GM21825 (cell line): ENCODE results near the gene KLF15.
A peak's percentile ranks its signal among the peaks of the same experiment; 100 is the strongest.

Experiments
- ATAC-seq: cut with Tn5 transposase; IDR thresholded peaks from one replicate; pipeline ENCODE4 v1.9.1; 2021; ENCODE audit warnings: mild to moderate bottlenecking, moderate library complexity; ENCODE audit not compliant: unreplicated experiment

Gene KLF15

DNA sequence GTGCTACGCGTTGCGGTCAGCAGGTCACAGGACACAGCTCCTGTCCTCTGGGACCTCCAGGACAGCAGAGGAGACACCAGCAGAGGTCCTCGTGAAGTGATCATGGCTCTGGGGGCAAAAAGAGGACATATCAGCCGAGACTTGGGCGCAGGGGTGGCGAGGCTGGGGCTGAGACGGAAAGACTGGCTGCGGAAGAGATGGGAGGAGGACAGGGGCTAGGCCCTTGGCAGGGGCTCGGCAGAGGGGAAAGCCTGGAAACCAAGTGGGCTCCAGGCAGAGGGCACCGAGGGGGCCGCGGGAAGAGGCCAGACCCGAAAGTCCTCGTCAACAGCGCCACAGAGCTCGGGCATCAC lies 32.6 kb upstream of the KLF15 start:
- ATAC-seq, result no peak

DNA sequence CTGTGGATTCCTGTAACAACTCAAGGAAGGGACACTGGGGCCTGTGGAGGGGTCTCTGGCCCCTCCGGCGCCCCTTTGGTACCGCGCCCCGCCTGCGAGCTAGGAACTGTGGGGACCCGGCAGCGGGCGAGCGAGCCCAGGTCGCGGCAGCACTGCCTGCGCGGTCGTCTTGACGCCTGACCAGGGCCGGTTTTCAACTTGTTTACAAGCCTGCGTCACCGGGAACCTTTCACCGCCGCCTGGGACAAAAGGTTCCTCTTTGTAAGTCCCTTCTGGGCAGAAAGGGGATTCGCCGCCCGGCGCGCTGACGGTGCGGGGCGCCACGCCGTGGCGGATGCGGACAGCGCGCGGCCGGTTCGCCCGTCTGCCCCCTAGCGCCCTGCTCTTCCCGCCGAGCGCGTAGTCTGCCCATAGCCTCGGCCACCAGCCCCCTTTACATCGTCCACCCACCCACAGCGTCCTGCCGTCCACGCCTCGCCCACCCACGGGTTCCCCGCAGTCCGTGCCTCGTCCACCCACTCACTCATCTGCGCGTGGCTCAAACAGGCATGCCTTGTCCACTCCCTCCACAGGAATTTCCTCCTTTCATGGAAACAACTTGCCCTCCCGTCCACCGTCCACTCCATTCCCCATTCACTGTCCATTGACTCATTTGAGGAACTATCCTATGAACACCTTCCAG lies 32.0 kb upstream of the KLF15 start:
- ATAC-seq, result peak; percentile 87

- no peak for ATAC-seq
These were observed 24.8 kb upstream of the KLF15 start for GRCh38 chr3:126381966-126382365.

- ATAC-seq, result no peak
These were observed 23.0 kb upstream of the KLF15 start for GRCh38 chr3:126380011-126380768.

DNA sequence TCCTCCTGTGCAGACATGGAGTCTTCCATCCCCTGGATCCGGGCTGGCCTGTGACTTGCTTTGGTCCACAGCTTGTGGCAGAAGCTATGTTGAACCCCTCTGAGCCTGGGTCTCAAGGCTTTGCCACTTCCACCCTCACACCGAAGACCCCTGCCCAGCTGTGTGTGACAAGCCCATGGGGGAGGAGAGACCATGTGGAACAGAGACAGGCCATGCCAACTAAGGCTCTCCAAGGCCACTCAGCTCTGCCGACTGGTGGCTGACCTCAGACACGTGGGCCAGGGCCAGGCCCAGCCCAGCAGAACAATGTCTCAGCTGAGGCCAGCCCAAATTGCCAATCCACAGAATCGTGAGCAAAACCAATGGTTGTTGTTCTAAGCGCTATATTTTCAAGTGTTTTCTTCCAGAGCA lies 21.1 kb upstream of the KLF15 start:
- ATAC-seq, result no peak

GRCh38 chr3:126377211-126377610 lies 20.0 kb upstream of the KLF15 start:
- no peak for ATAC-seq

GRCh38 chr3:126376444-126376843 lies 19.2 kb upstream of the KLF15 start:
- no peak for ATAC-seq

DNA sequence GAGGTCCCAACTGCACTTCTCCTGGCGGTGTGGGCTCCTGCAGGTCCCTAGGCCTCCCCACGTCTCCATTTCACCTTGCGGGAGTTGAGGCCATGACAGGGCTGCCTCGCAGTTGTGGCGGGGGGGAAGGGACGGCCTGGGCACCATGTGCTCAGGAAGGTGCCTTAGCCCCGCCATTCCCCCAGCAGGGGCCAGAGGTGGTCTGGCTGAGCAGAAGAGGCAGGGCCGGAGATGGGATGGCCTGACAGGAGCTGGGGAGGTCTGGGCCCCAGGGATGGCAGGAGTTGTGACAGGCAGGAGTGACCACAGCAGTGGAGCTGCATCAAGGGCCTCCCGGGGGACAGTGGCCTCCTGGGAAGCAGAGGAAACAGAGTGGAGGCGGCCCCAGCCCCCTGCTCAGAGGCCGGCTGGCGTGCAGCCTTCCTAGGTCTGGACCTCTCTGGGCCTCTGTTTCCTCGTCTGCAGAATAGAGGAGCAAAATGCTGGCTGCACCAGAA lies 18.7 kb upstream of the KLF15 start:
- no peak for ATAC-seq

GRCh38 chr3:126373682-126374601 lies 16.7 kb upstream of the KLF15 start:
- no peak for ATAC-seq

- no peak for ATAC-seq
These were observed 16.0 kb upstream of the KLF15 start for GRCh38 chr3:126373146-126373613.

- ATAC-seq, result no peak
These were observed 15.4 kb upstream of the KLF15 start for GRCh38 chr3:126372413-126373145.

DNA sequence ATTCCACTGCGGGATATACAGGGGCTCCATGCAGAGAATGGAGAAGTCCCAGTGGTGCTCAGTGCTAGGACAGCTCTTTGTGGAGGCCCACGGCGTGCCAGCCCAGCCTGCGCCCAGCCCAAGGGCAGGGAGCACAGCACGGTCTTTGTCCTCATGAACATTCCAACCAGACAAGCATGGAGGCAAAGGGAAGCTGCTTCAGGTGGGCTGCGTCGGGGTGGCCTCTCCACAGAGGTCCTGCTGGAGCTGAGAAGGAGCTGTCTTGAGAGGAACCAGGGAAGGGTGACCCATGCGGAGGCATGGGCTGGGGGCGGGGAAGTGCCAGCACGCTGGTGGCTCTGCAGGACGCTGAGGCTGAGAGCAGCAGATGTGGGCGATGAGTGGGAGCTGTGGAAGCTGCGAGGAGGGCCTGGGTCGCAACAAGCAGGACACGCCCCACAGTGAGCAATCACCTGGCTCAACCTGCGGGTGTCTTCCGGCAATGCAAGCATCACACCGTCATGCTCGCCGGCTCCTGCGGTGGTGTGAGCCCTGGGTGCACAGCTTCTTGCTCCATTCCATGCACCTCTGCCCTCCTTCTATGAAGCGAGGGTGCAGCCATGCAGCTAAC lies 14.0 kb upstream of the KLF15 start:
- no peak for ATAC-seq

GRCh38 chr3:126370606-126371005 lies 13.4 kb upstream of the KLF15 start:
- no peak for ATAC-seq

- ATAC-seq, result no peak
These were observed 12.8 kb upstream of the KLF15 start for GRCh38 chr3:126370055-126370454.

DNA sequence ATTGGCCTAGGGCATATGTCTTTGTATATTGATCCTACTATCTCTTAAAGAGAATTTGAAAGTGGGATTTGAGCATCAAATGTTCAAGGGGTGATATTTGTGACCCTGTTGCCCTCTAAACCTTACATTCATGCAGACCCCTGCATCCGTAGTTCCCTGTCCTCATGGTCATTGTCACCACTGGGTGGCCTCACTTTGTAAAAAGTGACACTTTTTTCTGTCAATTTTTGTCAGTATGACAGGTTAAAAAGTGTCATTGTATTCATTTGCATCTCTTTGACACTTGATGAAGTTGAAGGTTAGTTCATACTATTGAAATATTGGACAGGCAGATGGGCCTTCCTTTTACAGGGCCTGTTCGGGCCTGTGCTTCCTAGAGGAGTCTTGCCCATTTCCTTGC lies 12.3 kb upstream of the KLF15 start:
- ATAC-seq, result no peak

- no peak for ATAC-seq
These were observed 10.2 kb upstream of the KLF15 start for GRCh38 chr3:126367316-126367805.

DNA sequence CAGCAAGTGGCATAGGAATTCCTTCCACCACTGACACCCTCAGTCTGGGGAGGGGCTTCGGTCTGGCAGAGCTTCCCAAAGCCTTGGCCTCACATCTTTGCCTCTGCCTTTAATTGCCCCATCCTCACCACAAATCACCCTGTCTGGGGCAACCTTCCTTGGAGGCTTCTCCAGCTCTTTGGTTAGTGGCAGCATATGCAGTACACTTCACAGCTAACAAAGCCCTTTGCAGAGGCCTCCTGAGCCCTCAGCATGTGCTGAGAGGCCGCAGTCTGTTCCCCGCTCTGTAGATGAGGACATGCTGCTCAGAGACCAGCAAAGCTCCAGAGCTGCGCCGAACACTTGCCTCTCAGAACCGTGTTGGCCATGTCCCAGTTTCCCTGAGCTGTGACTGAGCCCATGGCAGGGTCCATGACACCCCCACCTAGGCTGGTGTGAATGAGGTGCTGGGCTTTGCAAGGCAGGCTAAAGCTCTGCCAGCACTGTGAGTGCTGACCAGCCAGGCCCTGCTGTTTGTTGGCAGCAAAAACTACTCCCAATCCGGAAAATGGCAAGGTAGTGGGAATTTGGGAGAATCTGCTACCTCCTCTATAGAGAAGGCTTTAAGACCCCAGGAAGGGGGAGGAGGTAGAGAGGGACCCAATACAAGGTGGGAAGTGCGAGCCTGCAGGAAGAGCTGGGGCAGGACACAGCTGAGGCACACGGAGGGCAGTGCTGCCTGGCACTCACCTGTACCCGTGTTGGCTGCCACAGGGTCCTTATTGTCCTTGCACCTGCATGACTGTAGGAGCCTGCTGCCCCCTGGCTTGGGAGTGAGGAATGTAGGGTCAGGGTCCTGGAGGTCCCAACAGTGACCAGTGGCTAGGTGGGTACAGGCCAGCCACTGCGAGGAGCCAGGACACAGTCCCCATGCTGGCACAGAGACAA lies 8.4 kb upstream of the KLF15 start:
- ATAC-seq, result no peak

- no peak for ATAC-seq
These were observed 7.6 kb upstream of the KLF15 start for GRCh38 chr3:126364731-126365301.
